ENCODE measurements around the gene BCL3. TPM values are rescaled to one million over a fixed set of nuclear protein-coding genes. Genes with fewer than 3 reads are reported as not detected.

BCL3 gene
- polyA plus RNA-seq, 1 of the 3 experiments (the other 2 are of a cell fraction), result 19.2 TPM

DNA sequence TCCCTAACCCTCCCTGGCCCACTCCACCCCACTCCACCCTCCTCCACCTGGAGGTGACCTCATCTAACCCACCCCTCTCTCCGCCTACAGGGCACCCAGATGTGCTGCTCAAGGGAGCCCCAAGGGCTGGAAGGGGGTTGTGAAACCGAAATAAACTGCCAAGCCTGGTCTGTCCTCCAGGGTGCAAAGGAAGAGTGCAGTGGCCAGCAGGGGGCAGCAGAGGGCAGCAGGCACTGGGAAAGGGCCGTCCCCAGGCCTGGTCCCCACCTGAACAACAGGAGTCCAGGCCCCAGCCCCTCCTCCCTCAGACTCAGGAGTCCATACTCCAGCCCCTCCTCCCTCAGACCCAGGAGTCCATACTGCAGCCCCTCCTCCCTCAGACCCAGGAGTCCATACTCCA is 52.0 kb downstream of the BCL3 start (continued):
- TF ChIP-seq, protein P1, sequence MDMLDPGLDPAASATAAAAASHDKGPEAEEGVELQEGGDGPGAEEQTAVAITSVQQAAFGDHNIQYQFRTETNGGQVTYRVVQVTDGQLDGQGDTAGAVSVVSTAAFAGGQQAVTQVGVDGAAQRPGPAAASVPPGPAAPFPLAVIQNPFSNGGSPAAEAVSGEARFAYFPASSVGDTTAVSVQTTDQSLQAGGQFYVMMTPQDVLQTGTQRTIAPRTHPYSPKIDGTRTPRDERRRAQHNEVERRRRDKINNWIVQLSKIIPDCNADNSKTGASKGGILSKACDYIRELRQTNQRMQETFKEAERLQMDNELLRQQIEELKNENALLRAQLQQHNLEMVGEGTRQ (IDR thresholded peaks at IDR 0.05; ENCODE audit: borderline replicate concordance, low read depth, low read length), result no peak
- TF ChIP-seq, protein P2, sequence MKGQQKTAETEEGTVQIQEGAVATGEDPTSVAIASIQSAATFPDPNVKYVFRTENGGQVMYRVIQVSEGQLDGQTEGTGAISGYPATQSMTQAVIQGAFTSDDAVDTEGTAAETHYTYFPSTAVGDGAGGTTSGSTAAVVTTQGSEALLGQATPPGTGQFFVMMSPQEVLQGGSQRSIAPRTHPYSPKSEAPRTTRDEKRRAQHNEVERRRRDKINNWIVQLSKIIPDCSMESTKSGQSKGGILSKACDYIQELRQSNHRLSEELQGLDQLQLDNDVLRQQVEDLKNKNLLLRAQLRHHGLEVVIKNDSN (IDR thresholded peaks at IDR 0.05; ENCODE audit: borderline replicate concordance, low read depth), result no peak
- TF ChIP-seq NFIC (IDR thresholded peaks at IDR 0.05; ENCODE audit: borderline replicate concordance) (no peak), MXI1 (IDR thresholded peaks at IDR 0.05; ENCODE audit: low read depth, low read length) (no peak), FOXJ3 (CRISPR knock-in tag; IDR thresholded peaks at IDR 0.05) (no peak)
- TF ChIP-seq, protein P3, sequence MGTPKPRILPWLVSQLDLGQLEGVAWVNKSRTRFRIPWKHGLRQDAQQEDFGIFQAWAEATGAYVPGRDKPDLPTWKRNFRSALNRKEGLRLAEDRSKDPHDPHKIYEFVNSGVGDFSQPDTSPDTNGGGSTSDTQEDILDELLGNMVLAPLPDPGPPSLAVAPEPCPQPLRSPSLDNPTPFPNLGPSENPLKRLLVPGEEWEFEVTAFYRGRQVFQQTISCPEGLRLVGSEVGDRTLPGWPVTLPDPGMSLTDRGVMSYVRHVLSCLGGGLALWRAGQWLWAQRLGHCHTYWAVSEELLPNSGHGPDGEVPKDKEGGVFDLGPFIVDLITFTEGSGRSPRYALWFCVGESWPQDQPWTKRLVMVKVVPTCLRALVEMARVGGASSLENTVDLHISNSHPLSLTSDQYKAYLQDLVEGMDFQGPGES (IDR thresholded peaks at IDR 0.05; ENCODE audit: low read depth, low read length), result no peak

DNA sequence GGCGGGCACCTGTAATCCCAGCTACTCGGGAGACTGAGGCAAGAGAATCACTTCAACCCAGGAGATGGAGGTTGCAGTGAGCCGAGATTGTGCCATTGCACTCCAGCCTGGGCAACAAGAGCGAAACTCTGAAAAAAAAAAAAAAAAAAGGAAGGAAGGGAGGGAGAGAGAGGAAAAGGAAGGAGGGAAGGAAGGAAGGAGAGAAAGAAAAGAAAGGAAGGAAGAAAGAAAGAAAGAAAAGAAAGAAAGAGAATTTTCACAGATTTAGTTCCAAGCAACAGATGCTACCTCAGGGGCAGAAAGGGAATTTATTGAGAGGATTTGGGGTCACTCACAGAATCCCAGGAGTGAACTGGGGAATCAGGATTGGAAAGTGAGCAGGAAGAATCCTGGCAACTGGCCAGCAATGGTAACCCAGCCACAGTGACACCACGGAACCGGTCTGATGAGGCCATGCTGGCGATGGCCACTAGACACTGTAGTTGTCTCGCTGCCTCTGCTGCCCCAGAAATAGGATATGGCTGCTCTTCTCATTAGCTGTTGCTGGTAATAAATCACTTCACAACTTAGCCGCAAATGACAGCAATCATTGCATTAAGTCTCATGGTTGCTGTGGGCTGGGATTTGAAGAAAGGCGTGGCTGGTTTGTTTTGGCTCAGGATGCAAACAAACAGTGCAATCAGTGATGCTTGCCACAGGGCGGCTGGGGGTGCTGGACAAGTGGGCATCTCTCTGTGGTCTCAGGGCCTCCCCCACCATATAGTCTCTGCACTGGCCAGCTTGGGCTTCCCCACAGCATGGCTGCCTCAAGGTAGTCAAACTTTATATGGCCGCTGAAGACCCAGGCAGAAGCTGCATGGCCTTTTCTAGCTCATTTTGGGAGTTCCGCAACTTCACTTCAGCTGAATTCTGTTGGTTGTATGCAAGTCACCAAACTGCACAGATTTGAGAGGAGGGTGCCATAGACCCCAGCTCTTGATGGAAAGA is 55.2 kb downstream of the BCL3 start:
- H3K4me1 ChIP-seq (ENCODE audit: control insufficient read depth in 1 of 2, insufficient read depth in 2 of 2, low read depth in 1 of 2, low read length in 1 of 2), result peaks cover 7 to 8% of the 10 kb centered on the region in 2 experiments; a peak in 2 of 4 replicates
- 33% methylated on average over 12 of the region's 13 CpGs for WGBS (ENCODE audit: low lambda C conversion rate)
- peaks cover 51% of the 10 kb centered on the region for H3K27me3 ChIP-seq (ENCODE audit: insufficient read depth)
- CTCF ChIA-PET, result interaction anchor here (0.8 to 9.3 kb wide), 10 partner anchors 9 to 233 kb away, joined by 3 to 70 read pairs (median 5); partner anchors contain the start of genes CBLC and NECTIN2
- H4K20me1 ChIP-seq (ENCODE audit: insufficient read depth), result no peaks in the 10 kb centered on the region
- H3K27ac ChIP-seq (ENCODE audit: low read depth in 2 of 2, low read length in 1 of 2), result no peak overlapping the region
- no peaks in the 10 kb centered on the region for H3K36me3 ChIP-seq (replicated peaks in 1 of 2; ENCODE audit: control insufficient read depth in 1 of 2, insufficient read depth in 2 of 2, low read length in 1 of 2)
- POLR2A ChIA-PET, result no interaction called here
- H3K9me2 ChIP-seq, result no peaks in the 10 kb centered on the region
- H3F3A ChIP-seq (replicated peaks; ENCODE audit: insufficient read depth), result peaks cover 8% of the 10 kb centered on the region
- H3K9ac ChIP-seq, result no peak overlapping the region
- DNase-seq, result peak; percentile 12
- no peaks in the 10 kb centered on the region for H3K9me3 ChIP-seq
- no peak overlapping the region for H2AFZ ChIP-seq (ENCODE audit: low read depth)
- TF ChIP-seq NFIC (IDR thresholded peaks at IDR 0.05; ENCODE audit: borderline replicate concordance) (no peak), FOXM1 (IDR thresholded peaks at IDR 0.05; ENCODE audit: low read depth) (no peak), RFX5 (IDR thresholded peaks at IDR 0.05; ENCODE audit: low read length) (no peak), SMC3 (IDR thresholded peaks at IDR 0.05; ENCODE audit: low read depth, low read length) (no peak), TEAD4 (IDR thresholded peaks at IDR 0.05; ENCODE audit: borderline replicate concordance, insufficient read depth) (no peak), EP300 (IDR thresholded peaks at IDR 0.05; ENCODE audit: borderline replicate concordance in 1 of 2, low read depth in 1 of 2, low read length in 1 of 2) (no peak), SIN3A (IDR thresholded peaks at IDR 0.05; ENCODE audit: borderline replicate concordance, low read depth, low read length) (no peak), GABPA (IDR thresholded peaks at IDR 0.05; ENCODE audit: low read depth) (no peak), YY1 (IDR thresholded peaks at IDR 0.05; ENCODE audit: low read depth) (no peak), CHD2 (IDR thresholded peaks at IDR 0.05; ENCODE audit: low read length, partially characterized antibody) (no peak), MEF2A (IDR thresholded peaks at IDR 0.05; ENCODE audit: borderline replicate concordance, low read depth) (no peak)
- TF ChIP-seq, protein P4, sequence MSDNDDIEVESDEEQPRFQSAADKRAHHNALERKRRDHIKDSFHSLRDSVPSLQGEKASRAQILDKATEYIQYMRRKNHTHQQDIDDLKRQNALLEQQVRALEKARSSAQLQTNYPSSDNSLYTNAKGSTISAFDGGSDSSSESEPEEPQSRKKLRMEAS (IDR thresholded peaks at IDR 0.05; ENCODE audit: low read depth), result no peak
- TF ChIP-seq, protein P5, sequence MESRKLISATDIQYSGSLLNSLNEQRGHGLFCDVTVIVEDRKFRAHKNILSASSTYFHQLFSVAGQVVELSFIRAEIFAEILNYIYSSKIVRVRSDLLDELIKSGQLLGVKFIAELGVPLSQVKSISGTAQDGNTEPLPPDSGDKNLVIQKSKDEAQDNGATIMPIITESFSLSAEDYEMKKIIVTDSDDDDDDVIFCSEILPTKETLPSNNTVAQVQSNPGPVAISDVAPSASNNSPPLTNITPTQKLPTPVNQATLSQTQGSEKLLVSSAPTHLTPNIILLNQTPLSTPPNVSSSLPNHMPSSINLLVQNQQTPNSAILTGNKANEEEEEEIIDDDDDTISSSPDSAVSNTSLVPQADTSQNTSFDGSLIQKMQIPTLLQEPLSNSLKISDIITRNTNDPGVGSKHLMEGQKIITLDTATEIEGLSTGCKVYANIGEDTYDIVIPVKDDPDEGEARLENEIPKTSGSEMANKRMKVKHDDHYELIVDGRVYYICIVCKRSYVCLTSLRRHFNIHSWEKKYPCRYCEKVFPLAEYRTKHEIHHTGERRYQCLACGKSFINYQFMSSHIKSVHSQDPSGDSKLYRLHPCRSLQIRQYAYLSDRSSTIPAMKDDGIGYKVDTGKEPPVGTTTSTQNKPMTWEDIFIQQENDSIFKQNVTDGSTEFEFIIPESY (IDR thresholded peaks at IDR 0.05; ENCODE audit: borderline replicate concordance, low read depth), result no peak
- TF ChIP-seq, protein P2 (IDR thresholded peaks at IDR 0.05; ENCODE audit: borderline replicate concordance, low read depth), result no peak
- TF ChIP-seq, protein P6, sequence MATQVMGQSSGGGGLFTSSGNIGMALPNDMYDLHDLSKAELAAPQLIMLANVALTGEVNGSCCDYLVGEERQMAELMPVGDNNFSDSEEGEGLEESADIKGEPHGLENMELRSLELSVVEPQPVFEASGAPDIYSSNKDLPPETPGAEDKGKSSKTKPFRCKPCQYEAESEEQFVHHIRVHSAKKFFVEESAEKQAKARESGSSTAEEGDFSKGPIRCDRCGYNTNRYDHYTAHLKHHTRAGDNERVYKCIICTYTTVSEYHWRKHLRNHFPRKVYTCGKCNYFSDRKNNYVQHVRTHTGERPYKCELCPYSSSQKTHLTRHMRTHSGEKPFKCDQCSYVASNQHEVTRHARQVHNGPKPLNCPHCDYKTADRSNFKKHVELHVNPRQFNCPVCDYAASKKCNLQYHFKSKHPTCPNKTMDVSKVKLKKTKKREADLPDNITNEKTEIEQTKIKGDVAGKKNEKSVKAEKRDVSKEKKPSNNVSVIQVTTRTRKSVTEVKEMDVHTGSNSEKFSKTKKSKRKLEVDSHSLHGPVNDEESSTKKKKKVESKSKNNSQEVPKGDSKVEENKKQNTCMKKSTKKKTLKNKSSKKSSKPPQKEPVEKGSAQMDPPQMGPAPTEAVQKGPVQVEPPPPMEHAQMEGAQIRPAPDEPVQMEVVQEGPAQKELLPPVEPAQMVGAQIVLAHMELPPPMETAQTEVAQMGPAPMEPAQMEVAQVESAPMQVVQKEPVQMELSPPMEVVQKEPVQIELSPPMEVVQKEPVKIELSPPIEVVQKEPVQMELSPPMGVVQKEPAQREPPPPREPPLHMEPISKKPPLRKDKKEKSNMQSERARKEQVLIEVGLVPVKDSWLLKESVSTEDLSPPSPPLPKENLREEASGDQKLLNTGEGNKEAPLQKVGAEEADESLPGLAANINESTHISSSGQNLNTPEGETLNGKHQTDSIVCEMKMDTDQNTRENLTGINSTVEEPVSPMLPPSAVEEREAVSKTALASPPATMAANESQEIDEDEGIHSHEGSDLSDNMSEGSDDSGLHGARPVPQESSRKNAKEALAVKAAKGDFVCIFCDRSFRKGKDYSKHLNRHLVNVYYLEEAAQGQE (IDR thresholded peaks at IDR 0.05; ENCODE audit: low read depth, low read length), result no peak
- H3K79me2 ChIP-seq (ENCODE audit: insufficient read depth), result no peaks in the 10 kb centered on the region
- H3K4me3 ChIP-seq (ENCODE audit: low read depth in 2 of 2, low read length in 1 of 2), result no peak overlapping the region
- no peak overlapping the region for H3K4me2 ChIP-seq

Data from SK-N-SH (cell line).